HCT116 (cell line): Measurements from ENCODE around the gene CCDC148. TPM values are rescaled to one million over a fixed set of nuclear protein-coding genes. Genes with fewer than 3 reads are reported as not detected.

Source experiments
- ATAC-seq: fragments of 200-7000 bp; cut with Tn5 transposase; 2 replicates; pipeline ENCODE4 v1.9.1; 2020; ENCODE audit warnings: mild to moderate bottlenecking, moderate library complexity
- BruUV-seq: library from RNA; stranded (reverse); fragments of 400-500 nt; replicated peaks from 2 replicates; lab custom pipeline; 2021; lab: Mats Ljungman, UMichigan
- CTCF ChIA-PET: fragments of 300-600 bp; sonication (Branson Sonifier 250); formaldehyde crosslinking; loops from one replicate; lab custom pipeline; 2021; ENCODE audit warnings: antibody characterized with exemption; lab: Charles Lee
- POLR2A ChIA-PET: fragments of 300-600, 350-600 bp; sonication (Branson Sonifier 250); formaldehyde crosslinking; loops from one replicate; lab custom pipeline; 2021; ENCODE audit warnings: antibody characterized with exemption; lab: Charles Lee
- RAD21 ChIA-PET, 2 experiments: fragments of 300-600 bp; sonication (Branson Sonifier 250); formaldehyde crosslinking; loops; one replicate each; lab custom pipeline; 2023; ENCODE audit warnings: low total read pairs in 2 of 2; ENCODE audit not compliant: uncharacterized antibody in 2 of 2, unreplicated experiment in 2 of 2, low non-redundant PET in 1 of 2; lab: Charles Lee
- DNase-seq: peaks from one replicate; pipeline ENCODE4 v3.0.0-alpha.2; 2010; ENCODE audit warnings: low read depth, low spot score
- H2AFZ ChIP-seq: fragments of 200-600 bp; shearing (Covaris generic), sonication (generic); 2 replicates; pipeline ENCODE4 v1.6.1; 2017; ENCODE audit warnings: low read depth, mixed run types, mixed read lengths, antibody characterized with exemption, low read length; ENCODE audit not compliant: poor library complexity, severe bottlenecking
- H3K27ac ChIP-seq: 2 replicates; pipeline ENCODE4 v1.5.1; 2012; ENCODE audit warnings: low read depth, low read length
- H3K27me3 ChIP-seq: fragments of 200-600 bp; sonication (generic); 2 replicates; pipeline ENCODE4 v1.6.1; 2016; ENCODE audit warnings: mixed run types, low read length, mixed read lengths; ENCODE audit not compliant: insufficient read depth
- H3K36me3 ChIP-seq, 2 experiments: fragments of 200-500 bp in 1 of 2; fragments of 200-600 bp in 1 of 2; sonication (Bioruptor generic) in 1 of 2; sonication (generic) in 1 of 2; 2 replicates each; pipeline versions ENCODE4 v1.5.1 to v1.6.1; 2014 to 2016; ENCODE audit warnings: low read length in 2 of 2, inconsistent platforms in 1 of 2, mixed read lengths in 1 of 2, mixed run types in 1 of 2; ENCODE audit not compliant: insufficient read depth in 2 of 2, control insufficient read depth in 1 of 2
- H3K4me1 ChIP-seq, 2 experiments: fragments of 200-600 bp in 1 of 2; sonication (generic) in 1 of 2; 2 replicates each; pipeline versions ENCODE4 v1.5.1 to v1.6.1; 2012 to 2017; ENCODE audit warnings: low read length in 2 of 2, inconsistent platforms in 1 of 2, mild to moderate bottlenecking in 1 of 2, mixed read lengths in 1 of 2, mixed run types in 1 of 2, moderate library complexity in 1 of 2; ENCODE audit not compliant: insufficient read depth in 2 of 2, control insufficient read depth in 1 of 2
- H3K4me2 ChIP-seq: fragments of 200-600 bp; sonication (generic); 2 replicates; pipeline ENCODE4 v1.6.1; 2017; ENCODE audit warnings: mixed run types, low read length, mixed read lengths
- H3K4me3 ChIP-seq, 2 experiments: fragments of 200-600 bp in 1 of 2; sonication (generic) in 1 of 2; replicated peaks in 1 of 2; 2 replicates each; pipeline ENCODE4 v1.5.1; 2011 to 2016; ENCODE audit warnings: low read length in 2 of 2, control low read depth in 1 of 2, low read depth in 1 of 2, mild to moderate bottlenecking in 1 of 2, mixed read lengths in 1 of 2, mixed run types in 1 of 2
- H3K79me2 ChIP-seq: fragments of 200-600 bp; sonication (generic); 2 replicates; pipeline ENCODE4 v1.6.1; 2017; ENCODE audit warnings: mild to moderate bottlenecking, mixed run types, low read length, moderate library complexity, mixed read lengths; ENCODE audit not compliant: insufficient read depth
- H3K9ac ChIP-seq: fragments of 200-600 bp; sonication (generic); 2 replicates; pipeline ENCODE4 v1.6.1; 2016; ENCODE audit warnings: low read length, mixed read lengths
- H3K9me2 ChIP-seq: fragments of 200-600 bp; sonication (generic), shearing (Covaris generic); 2 replicates; pipeline ENCODE4 v1.6.1; 2017; ENCODE audit warnings: mixed run types, mild to moderate bottlenecking, moderate library complexity; ENCODE audit not compliant: insufficient read depth
- H3K9me3 ChIP-seq, 2 experiments: fragments of 200-500 bp in 1 of 2; fragments of 200-600 bp in 1 of 2; sonication (Bioruptor generic) in 1 of 2; sonication (generic) in 1 of 2; 2 replicates each; pipeline ENCODE4 v1.6.1; 2014 to 2017; ENCODE audit warnings: low read length in 2 of 2, mixed read lengths in 2 of 2, inconsistent platforms in 1 of 2, low read depth in 1 of 2, mild to moderate bottlenecking in 1 of 2, mixed run types in 1 of 2, moderate library complexity in 1 of 2; ENCODE audit not compliant: control insufficient read depth in 1 of 2, insufficient read depth in 1 of 2
- H4K20me1 ChIP-seq: fragments of 200-600 bp; sonication (generic), shearing (Covaris generic); 2 replicates; pipeline ENCODE4 v1.6.1; 2017; ENCODE audit warnings: mixed run types, mild to moderate bottlenecking, moderate library complexity; ENCODE audit not compliant: insufficient read depth
- CBX3 ChIP-seq: IDR thresholded peaks from 2 replicates; pipeline ENCODE4 v1.6.1; 2012; ENCODE audit warnings: low read depth
- SIN3A ChIP-seq: IDR thresholded peaks from 2 replicates; pipeline ENCODE4 v1.6.1; 2012; ENCODE audit warnings: low read depth
- SRF ChIP-seq: IDR thresholded peaks from 2 replicates; pipeline ENCODE4 v1.6.1; 2012; ENCODE audit warnings: low read depth
- intact Hi-C: fragments of 100-400 bp; cut with micrococcal nuclease; formaldehyde crosslinking; loops from 2 replicates; pipeline ENCODE4 v1.10.0; 2022
- total RNA-seq: library from RNA; stranded (reverse); gene quantifications from one replicate; pipeline ENCODE4 v1.2.1, GENCODE V29; 2021; ENCODE audit not compliant: unreplicated experiment
- TF ChIP-seq, protein P1 (sequence below): IDR thresholded peaks from 2 replicates; pipeline ENCODE4 v1.6.1; 2012; ENCODE audit warnings: low read depth
- TF ChIP-seq, protein P2 (sequence below): IDR thresholded peaks from 2 replicates; pipeline ENCODE4 v1.6.1; 2011; ENCODE audit warnings: mild to moderate bottlenecking, low read length, moderate library complexity; ENCODE audit not compliant: insufficient replicate concordance; ENCODE audit errors: extremely low read depth

The CCDC148 gene
- total RNA-seq, 1 experiment from 2014 or later, result 0.59 TPM

DNA sequence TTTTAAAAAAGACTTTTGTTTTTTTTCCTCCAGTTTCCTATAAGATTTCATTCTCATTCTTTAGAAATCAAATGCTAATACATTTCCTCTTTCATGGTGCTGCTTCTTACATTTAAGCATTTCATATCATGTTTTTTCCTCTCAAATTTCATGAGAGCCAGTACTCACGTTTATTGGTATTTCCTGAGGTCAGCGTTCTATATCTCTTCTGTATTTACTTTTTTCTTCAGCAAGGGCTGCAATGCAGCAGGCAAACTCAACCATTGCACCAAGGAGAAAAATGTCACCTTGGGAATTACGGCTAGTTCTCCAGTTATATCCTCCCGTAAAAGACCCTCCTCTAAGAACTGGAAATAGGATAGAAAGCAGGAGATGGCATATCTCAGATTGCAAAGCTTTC is 322.5 kb downstream of the CCDC148 start:
- intact Hi-C loops, result no loop called here
- no TSS peak for BruUV-seq
- ChIA-PET RAD21 (no interaction called here), CTCF (no interaction called here), POLR2A (no interaction called here)
- ATAC-seq (no peak), DNase-seq (no peak)
- H4K20me1 ChIP-seq, result no peaks in the 10 kb centered on the region
- no peaks in the 10 kb centered on the region for H3K9me2 ChIP-seq
- no peaks in the 10 kb centered on the region for H3K9me3 ChIP-seq
- H3K4me3 ChIP-seq, result no peak overlapping the region
- H3K36me3 ChIP-seq, result no peaks in the 10 kb centered on the region
- no peak overlapping the region for H3K9ac ChIP-seq
- no peaks in the 10 kb centered on the region for H3K4me1 ChIP-seq
- H3K4me2 ChIP-seq, result no peak overlapping the region
- H3K79me2 ChIP-seq, result no peaks in the 10 kb centered on the region
- TF ChIP-seq CBX3 (no peak), SIN3A (no peak), SRF (no peak)
- TF ChIP-seq, protein P1, sequence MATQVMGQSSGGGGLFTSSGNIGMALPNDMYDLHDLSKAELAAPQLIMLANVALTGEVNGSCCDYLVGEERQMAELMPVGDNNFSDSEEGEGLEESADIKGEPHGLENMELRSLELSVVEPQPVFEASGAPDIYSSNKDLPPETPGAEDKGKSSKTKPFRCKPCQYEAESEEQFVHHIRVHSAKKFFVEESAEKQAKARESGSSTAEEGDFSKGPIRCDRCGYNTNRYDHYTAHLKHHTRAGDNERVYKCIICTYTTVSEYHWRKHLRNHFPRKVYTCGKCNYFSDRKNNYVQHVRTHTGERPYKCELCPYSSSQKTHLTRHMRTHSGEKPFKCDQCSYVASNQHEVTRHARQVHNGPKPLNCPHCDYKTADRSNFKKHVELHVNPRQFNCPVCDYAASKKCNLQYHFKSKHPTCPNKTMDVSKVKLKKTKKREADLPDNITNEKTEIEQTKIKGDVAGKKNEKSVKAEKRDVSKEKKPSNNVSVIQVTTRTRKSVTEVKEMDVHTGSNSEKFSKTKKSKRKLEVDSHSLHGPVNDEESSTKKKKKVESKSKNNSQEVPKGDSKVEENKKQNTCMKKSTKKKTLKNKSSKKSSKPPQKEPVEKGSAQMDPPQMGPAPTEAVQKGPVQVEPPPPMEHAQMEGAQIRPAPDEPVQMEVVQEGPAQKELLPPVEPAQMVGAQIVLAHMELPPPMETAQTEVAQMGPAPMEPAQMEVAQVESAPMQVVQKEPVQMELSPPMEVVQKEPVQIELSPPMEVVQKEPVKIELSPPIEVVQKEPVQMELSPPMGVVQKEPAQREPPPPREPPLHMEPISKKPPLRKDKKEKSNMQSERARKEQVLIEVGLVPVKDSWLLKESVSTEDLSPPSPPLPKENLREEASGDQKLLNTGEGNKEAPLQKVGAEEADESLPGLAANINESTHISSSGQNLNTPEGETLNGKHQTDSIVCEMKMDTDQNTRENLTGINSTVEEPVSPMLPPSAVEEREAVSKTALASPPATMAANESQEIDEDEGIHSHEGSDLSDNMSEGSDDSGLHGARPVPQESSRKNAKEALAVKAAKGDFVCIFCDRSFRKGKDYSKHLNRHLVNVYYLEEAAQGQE, result no peak
- TF ChIP-seq, protein P2, sequence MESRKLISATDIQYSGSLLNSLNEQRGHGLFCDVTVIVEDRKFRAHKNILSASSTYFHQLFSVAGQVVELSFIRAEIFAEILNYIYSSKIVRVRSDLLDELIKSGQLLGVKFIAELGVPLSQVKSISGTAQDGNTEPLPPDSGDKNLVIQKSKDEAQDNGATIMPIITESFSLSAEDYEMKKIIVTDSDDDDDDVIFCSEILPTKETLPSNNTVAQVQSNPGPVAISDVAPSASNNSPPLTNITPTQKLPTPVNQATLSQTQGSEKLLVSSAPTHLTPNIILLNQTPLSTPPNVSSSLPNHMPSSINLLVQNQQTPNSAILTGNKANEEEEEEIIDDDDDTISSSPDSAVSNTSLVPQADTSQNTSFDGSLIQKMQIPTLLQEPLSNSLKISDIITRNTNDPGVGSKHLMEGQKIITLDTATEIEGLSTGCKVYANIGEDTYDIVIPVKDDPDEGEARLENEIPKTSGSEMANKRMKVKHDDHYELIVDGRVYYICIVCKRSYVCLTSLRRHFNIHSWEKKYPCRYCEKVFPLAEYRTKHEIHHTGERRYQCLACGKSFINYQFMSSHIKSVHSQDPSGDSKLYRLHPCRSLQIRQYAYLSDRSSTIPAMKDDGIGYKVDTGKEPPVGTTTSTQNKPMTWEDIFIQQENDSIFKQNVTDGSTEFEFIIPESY, result no peak
- H2AFZ ChIP-seq, result no peak overlapping the region
- H3K27ac ChIP-seq, result no peak overlapping the region
- no peaks in the 10 kb centered on the region for H3K27me3 ChIP-seq
